ENCODE measurements around the gene SETDB1. TPM values are rescaled to one million over a fixed set of nuclear protein-coding genes. Genes with fewer than 3 reads are reported as not detected.

Gene SETDB1
- total and polyA plus RNA-seq, 2 experiments from 2014 or later = 12.9 to 33.7 TPM

DNA sequence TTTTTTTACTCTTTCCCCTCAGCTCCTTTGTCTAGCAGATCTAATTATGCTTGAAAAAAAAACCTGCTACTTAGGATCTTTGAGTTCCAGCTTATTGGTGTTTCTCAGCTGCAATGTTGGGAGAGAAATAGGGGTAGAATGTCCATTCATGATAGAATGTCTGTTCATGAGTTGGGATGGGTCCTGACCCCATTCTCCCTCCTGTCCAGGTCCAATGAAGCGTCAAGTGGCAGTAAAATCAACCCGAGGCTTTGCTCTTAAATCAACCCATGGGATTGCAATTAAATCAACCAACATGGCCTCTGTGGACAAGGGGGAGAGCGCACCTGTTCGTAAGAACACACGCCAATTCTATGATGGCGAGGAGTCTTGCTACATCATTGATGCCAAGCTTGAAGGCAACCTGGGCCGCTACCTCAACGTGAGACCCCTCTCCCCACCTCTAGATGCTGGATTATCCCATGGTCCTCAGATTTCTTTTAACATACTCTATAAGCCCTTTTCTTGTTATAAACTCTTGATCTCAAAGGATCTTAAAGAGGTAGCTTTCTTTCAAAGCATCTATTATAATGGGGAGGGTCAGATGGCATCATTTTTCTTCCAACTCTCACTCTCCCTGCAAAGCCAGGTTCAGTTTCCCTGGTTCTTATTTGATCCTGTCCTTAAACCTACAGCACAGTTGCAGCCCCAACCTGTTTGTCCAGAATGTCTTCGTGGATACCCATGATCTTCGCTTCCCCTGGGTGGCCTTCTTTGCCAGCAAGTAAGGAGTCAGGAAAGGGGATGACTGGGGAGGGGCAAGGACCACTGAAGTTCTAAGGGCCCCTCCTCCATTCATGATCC, 37.4 kb downstream of the SETDB1 start:
- Histone ChIP-seq H3K4me3 (no peak overlapping the region), H3K36me3 (replicated peaks; ENCODE audit: insufficient read depth, low read depth) (peaks cover 3% of the 10 kb centered on the region), H2AFZ (no peak overlapping the region), H4K20me1 (ENCODE audit: insufficient read depth, poor library complexity, severe bottlenecking) (peaks cover 10% of the 10 kb centered on the region), H3K79me2 (peaks cover 24% of the 10 kb centered on the region), H3K4me2 (no peak overlapping the region), H3K9me2 (replicated peaks; ENCODE audit: insufficient read depth) (no peaks in the 10 kb centered on the region), H3K27me3 (no peaks in the 10 kb centered on the region), H3K4me1 (ENCODE audit: insufficient read depth) (peaks cover 16% of the 10 kb centered on the region), H3K27ac (peak overlapping the region; percentile 24), H3K9me3 (ENCODE audit: low read depth) (no peaks in the 10 kb centered on the region)
- no peak for DNase-seq (ENCODE audit: low spot score)
- WGBS (ENCODE audit: low lambda C conversion rate, missing lambda C conversion rate) = 94% methylated on average over 10 of the region's 10 CpGs
- no peak for TF ChIP-seq EZH2 (IDR thresholded peaks at IDR 0.05; ENCODE audit: borderline replicate concordance)
- TF ChIP-seq, protein P1, sequence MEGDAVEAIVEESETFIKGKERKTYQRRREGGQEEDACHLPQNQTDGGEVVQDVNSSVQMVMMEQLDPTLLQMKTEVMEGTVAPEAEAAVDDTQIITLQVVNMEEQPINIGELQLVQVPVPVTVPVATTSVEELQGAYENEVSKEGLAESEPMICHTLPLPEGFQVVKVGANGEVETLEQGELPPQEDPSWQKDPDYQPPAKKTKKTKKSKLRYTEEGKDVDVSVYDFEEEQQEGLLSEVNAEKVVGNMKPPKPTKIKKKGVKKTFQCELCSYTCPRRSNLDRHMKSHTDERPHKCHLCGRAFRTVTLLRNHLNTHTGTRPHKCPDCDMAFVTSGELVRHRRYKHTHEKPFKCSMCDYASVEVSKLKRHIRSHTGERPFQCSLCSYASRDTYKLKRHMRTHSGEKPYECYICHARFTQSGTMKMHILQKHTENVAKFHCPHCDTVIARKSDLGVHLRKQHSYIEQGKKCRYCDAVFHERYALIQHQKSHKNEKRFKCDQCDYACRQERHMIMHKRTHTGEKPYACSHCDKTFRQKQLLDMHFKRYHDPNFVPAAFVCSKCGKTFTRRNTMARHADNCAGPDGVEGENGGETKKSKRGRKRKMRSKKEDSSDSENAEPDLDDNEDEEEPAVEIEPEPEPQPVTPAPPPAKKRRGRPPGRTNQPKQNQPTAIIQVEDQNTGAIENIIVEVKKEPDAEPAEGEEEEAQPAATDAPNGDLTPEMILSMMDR (IDR thresholded peaks at IDR 0.05; ENCODE audit: poor library complexity) = no peak
- no peak for TF ChIP-seq EZH2phosphoT487 (IDR thresholded peaks at IDR 0.05; ENCODE audit: low read depth, severe bottlenecking, unreplicated experiment)

DNA sequence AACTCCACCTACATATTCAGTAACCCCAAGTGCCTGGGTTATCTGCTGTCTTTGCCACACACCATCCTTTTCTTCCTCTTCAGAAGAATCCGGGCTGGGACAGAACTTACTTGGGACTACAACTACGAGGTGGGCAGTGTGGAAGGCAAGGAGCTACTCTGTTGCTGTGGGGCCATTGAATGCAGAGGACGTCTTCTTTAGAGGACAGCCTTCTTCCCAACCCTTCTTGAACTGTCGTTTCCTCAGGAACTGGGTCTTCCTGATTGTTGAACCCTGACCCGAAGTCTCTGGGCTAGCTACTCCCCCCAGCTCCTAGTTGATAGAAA, 38.0 kb downstream of the SETDB1 start:
- H3K36me3 ChIP-seq (replicated peaks; ENCODE audit: insufficient read depth, low read depth) = peaks cover 3% of the 10 kb centered on the region

DNA sequence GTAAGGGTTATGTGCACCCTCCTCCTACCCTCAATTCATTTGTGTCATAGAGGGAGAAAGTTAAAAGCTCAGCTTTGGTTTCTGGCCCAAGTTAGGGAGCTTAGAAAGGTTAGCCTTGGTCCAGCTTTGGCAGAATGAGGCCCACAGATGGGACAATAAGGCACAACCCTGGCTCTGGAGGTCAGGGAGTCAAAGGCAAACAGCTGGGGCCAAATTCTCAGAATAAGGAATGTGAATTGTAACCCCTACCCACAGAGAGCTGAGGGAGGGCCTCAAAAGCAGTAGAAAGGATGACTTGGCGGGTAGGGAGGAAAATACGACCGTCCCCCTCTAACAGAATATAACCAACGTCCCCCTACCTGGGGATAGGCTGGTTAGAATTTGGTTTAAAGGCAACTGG, 39.4 kb downstream of the SETDB1 start:
- Histone ChIP-seq H3K36me3 (replicated peaks; ENCODE audit: insufficient read depth, low read depth) (peaks cover 3% of the 10 kb centered on the region), H4K20me1 (ENCODE audit: insufficient read depth, poor library complexity, severe bottlenecking) (peaks cover 30% of the 10 kb centered on the region)

More for the DNA sequence above, 38.0 kb downstream of the SETDB1 start:
- no peak overlapping the region for H3K4me2 ChIP-seq
- H2AFZ ChIP-seq = no peak overlapping the region
- H4K20me1 ChIP-seq (ENCODE audit: insufficient read depth, poor library complexity, severe bottlenecking) = peaks cover 16% of the 10 kb centered on the region
- no peak overlapping the region for H3K4me3 ChIP-seq
- 92% methylated on average over 5 of the region's 5 CpGs for WGBS (ENCODE audit: low lambda C conversion rate, missing lambda C conversion rate)
- H3K9me3 ChIP-seq (ENCODE audit: low read depth) = no peaks in the 10 kb centered on the region
- H3K4me1 ChIP-seq (ENCODE audit: insufficient read depth) = peaks cover 16% of the 10 kb centered on the region
- H3K9me2 ChIP-seq (replicated peaks; ENCODE audit: insufficient read depth) = no peaks in the 10 kb centered on the region
- DNase-seq (ENCODE audit: low spot score) = no peak
- TF ChIP-seq, protein P1 (IDR thresholded peaks at IDR 0.05; ENCODE audit: poor library complexity) = no peak
- no peak for TF ChIP-seq EZH2phosphoT487 (IDR thresholded peaks at IDR 0.05; ENCODE audit: low read depth, severe bottlenecking, unreplicated experiment)
- no peak for TF ChIP-seq EZH2 (IDR thresholded peaks at IDR 0.05; ENCODE audit: borderline replicate concordance)
- peaks cover 30% of the 10 kb centered on the region for H3K79me2 ChIP-seq
- H3K27me3 ChIP-seq = no peaks in the 10 kb centered on the region
- H3K27ac ChIP-seq = no peak overlapping the region

More for the DNA sequence above, 39.4 kb downstream of the SETDB1 start:
- no peak overlapping the region for H2AFZ ChIP-seq
- H3K27ac ChIP-seq = no peak overlapping the region
- no peaks in the 10 kb centered on the region for H3K9me2 ChIP-seq (replicated peaks; ENCODE audit: insufficient read depth)
- peaks cover 45% of the 10 kb centered on the region for H3K79me2 ChIP-seq
- no peak overlapping the region for H3K4me3 ChIP-seq
- H3K27me3 ChIP-seq = no peaks in the 10 kb centered on the region
- H3K4me2 ChIP-seq = no peak overlapping the region
- TF ChIP-seq EZH2 (IDR thresholded peaks at IDR 0.05; ENCODE audit: borderline replicate concordance) (no peak), EZH2phosphoT487 (IDR thresholded peaks at IDR 0.05; ENCODE audit: low read depth, severe bottlenecking, unreplicated experiment) (no peak)
- TF ChIP-seq, protein P1 (IDR thresholded peaks at IDR 0.05; ENCODE audit: poor library complexity) = no peak
- 99% methylated on average over 4 of the region's 4 CpGs for WGBS (ENCODE audit: low lambda C conversion rate, missing lambda C conversion rate)
- no peaks in the 10 kb centered on the region for H3K9me3 ChIP-seq (ENCODE audit: low read depth)
- peaks cover 21% of the 10 kb centered on the region for H3K4me1 ChIP-seq (ENCODE audit: insufficient read depth)
- DNase-seq (ENCODE audit: low spot score) = no peak
